Limb (tissue), 2 donors: ENCODE measurements around the gene OVCA2.

Source experiments
- DNase-seq, 2 donors: peaks; one replicate each; pipeline ENCODE4 v3.0.0-alpha.2; 2016; ENCODE audit errors: extremely low spot score in 2 of 2

OVCA2 gene

DNA sequence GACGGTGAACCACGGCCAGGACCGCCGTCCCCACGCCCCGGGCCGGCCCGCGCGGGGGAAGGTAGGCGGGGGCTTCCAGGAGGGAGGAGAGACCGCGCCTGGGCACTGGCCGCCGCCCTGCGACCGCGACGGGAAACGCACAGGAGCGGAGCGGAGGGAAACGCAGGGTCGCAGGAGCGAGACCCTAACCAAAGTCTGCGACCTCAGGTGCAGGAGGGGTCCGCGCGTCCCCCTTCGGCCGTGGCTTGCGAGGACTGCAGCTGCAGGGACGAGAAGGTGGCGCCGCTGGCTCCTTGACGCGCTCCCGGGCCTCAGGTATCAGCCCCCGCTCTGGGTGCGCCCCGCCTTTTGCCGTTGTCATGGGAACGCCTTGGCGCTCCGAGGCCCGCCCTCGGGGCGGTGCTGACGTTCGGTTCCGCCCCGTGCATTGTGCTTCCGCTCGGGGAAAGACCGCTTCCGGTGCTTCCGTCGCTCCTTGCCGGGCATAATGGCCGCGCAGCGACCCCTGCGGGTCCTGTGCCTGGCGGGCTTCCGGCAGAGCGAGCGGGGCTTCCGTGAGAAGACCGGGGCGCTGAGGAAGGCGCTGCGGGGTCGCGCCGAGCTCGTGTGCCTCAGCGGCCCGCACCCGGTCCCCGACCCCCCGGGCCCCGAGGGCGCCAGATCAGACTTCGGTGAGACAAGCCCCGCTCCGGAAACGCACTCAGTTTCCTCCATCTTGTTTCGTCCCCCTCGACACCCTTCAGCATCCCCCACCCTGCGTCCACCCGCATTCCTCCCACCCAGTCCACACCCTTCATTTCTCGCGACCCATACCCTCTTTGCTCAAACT, at the start of gene OVCA2:
TSS of gene OVCA2 (plus strand) at position 462 of the 829 bp plus-strand sequence. CDS start at position 488, 26 bp downstream.
- DNase-seq, result peak; percentile 96 to 98

GRCh38 chr17:1992541-1992940, 49.3 kb upstream of the OVCA2 start:
- no peak for DNase-seq

GRCh38 chr17:1994707-1995106, 47.1 kb upstream of the OVCA2 start:
- DNase-seq, result no peak

- DNase-seq, result no peak
Observed at GRCh38 chr17:1995321-1995892, 46.4 kb upstream of the OVCA2 start.

GRCh38 chr17:1995907-1996799, 45.7 kb upstream of the OVCA2 start:
- no peak for DNase-seq

GRCh38 chr17:1996800-1997288, 45.0 kb upstream of the OVCA2 start:
- DNase-seq, result no peak

- DNase-seq, result no peak
Observed at GRCh38 chr17:1997289-1997926, 44.4 kb upstream of the OVCA2 start.

GRCh38 chr17:1997927-1998742, 43.7 kb upstream of the OVCA2 start:
- DNase-seq, result peak in 1 of 2 donors; percentile 61

GRCh38 chr17:1999557-2000251, 42.1 kb upstream of the OVCA2 start:
- DNase-seq, result peak; percentile 56 to 67

DNA sequence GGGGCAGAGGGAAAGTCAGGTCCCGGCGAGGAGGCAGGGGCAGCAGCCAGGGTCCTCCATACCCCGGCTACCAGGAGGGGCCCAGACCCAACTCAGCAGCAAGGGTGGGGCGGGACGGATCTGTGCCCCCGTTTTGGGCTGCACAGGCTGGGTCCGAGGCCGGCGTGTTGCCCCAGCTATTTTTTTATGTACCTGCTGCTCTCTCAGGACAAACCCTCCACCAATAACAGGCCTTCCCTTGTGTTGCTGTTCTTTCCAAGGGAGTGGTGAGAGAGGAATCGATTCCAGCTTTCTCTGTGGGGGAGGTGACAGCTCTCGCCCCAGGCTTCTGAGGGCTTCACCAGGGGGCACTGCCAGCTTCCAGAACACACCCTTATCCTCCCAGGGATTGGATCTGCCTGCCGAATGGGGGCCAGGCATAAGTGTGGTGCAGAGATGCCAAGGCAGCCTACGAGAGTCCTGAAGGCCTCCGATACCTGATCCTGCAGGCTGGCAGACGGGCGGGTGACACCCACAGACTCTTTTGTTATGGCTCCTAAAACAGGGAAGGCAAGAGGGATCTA, 39.0 kb upstream of the OVCA2 start:
- DNase-seq, result no peak

GRCh38 chr17:2003525-2003924, 38.3 kb upstream of the OVCA2 start:
- DNase-seq, result no peak

- DNase-seq, result no peak
Observed at GRCh38 chr17:2004435-2004952, 37.3 kb upstream of the OVCA2 start.

DNA sequence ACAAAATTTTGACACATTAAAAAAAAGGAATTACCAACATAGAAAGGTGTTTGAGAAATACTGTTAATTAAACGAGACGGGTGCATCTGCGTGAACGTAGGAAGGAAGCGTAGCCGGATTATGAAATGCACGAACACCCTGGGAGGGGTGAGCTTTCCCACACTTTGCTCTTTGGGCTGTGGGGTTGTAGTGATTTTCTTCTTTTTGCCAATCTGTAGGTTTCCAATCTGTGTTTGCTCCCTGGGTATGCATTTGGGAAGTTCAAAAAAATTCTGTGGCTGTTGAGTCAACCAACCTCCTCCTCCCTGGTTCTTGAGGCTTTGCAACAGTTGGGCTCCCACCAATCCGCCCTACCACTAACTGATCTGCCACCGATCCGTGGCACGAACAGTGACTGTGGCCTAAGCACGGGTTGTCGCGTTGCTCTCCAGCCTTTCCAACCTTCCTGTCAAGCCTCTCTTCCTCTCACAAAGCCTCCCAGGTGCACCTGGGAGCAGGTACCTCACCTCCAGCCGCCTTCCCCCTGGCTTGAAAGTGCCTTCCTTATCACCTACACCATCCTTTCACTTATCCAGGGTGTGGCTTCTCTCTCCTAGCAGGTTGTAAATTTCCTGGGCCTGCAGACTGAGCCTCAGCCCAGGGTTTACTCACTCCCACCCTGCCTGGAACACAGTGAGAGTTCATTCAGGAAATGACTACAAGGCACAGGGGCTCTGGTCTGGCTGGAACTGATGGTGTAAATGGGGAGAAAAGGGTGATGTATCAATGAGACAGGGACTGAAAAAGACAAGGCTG, 33.3 kb upstream of the OVCA2 start:
- DNase-seq, result no peak

GRCh38 chr17:2009737-2010136, 32.1 kb upstream of the OVCA2 start:
- no peak for DNase-seq

DNA sequence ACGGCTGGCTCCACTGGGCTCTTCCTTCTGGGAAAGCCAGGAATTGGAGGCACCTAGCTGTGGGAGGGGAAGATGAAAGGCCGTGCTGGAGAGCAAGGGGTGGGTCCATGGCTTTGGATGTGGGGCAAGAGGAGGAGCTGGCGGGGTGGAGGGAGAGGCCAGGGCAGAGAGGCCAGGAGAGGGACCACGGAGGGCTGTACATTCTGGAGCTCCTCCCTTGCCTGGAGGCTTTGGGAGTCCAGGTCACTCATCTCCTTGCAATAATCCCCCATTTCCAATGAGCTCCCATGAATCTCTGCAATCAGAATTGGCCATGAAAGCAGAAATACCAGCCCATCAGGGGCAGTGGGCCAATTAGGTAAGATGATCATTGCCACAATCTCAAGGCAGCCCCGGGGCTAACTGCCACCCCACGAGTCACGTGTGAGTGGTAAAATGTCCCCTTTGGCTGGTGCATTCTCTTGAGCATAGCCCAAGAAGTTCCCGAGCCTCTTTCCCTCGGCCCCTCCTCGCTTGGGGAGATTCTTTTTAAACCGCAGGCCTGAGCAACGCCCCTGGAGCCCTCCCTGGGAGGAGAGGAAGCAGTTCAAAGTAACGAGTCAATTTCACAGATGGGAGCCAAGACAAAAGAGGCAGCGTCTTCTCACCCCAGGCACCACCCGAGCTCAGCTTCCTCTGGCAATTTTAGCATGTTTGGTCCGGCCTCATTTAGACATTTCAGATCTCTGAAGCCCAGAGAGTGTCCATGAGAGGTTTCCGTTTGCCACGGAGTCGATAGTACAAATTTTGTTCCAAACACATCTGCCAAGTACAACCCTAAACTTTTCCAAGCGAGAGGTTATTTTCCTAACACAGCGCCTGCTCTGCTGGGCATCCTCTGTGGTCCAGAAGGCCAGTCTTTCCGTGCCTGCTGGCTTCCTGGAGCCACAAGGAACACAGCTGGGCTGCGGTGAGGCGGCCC, 30.1 kb upstream of the OVCA2 start:
- no peak for DNase-seq

- no peak for DNase-seq
Observed at GRCh38 chr17:2012499-2012898, 29.3 kb upstream of the OVCA2 start.
